ENCODE results near the gene IGSF9.

IGSF9 gene

DNA sequence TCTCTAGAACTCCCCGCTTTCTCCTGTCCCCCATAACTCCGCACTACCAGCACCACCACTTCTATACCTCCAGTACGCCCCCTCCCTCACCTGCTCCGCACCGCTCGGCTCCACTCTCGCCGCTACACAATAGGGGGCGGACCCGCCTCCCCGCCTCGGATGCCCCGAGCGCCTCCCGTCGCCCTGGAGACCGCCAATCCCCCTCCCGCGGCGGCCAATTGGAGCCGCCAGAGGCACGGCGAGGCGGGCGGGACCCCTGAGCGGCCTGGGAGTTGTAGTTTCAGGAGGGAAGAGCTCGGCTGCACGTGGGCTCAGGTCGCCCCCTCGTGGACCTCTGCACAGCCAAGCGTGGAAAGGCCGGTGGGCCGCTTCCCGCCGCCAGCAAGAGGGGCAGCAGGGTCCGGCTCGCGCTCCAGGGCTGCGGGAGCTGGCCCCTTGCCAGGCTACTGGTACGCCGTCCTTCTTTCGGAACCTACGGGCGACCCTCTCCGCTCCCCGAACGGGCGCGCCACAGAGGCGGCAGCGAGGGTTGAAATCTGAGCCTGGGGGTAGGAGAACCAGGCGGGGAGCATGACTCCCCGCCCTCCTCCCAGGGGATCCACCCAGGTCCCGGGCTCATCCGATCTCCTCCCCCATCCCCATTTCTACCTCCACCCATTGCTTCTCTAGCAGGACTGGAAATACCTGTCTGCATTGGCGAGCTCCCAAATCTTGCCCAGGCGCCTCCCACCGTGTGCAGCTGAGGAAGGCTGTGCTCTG lies at the start of gene IGSF9:
Gene IGSF9, minus strand, starts transcription at position 131 of the 759 bp plus-strand sequence. CDS start 2,159 bp downstream, outside the sequence.
- peak; percentile 86 for DNase-seq

DNA sequence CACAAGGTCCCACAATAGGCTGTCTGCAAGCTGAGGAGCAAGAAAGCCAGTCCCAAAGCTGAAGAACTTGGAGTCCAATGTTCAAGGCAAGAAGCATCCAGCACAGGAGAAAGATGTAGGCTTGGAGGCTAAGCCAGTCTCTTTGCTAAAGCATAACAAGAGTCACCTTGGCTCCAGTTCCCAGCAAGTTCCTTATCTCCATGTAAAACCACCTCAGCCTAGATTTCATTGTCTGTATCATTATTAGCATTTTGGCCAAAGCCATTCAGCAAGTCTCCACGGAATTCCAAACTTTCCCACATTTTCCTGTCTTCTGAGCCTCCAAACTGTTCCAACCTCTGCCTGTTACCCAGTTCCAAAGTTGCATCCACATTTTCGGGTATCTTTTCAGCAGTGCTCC lies 49.5 kb upstream of the IGSF9 start:
- DNase-seq: no peak

GRCh38 chr1:159993911-159994310 lies 48.5 kb upstream of the IGSF9 start:
- no peak for DNase-seq

DNA sequence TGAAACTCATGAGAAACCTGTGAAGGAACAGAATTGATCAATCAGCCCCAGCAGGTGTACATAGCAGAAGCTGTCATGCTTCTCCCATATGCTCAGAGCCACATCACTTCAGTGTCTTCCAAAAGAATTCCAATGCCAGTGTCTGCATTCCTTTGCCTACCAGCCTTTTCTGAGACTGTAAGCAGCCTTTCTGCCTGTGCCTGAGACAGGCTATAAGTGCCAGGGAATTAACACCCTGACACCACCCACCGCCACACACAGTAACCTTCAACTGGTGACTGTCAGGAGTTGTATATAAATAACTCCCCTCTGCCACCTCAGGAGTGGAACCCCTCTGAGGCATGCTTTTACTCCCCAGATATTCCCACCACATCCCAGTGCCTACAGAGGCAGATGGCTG lies 46.7 kb upstream of the IGSF9 start:
- no peak for DNase-seq

DNA sequence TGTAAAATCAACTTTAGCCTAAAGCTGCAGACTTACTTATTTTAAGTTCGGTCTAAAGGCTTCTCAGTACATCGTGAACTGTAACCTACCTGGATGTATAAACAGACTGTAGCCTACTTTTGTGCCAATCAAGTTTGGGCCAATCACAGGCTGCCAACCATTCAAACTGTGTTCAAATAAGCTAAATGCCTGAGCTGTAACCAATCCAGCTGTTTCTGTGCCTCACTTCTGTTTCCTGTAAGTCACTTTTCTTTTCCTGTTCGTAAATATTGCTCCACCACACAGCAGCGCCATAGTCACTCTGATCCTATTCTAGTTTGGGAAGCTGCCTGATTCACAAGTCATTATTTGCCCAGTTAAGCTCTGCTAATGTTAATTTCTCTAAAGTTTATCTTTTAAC lies 46.1 kb upstream of the IGSF9 start:
- no peak for DNase-seq

- no peak for DNase-seq
Measured at GRCh38 chr1:159990005-159990404, 44.6 kb upstream of the IGSF9 start.

GRCh38 chr1:159989581-159989980 lies 44.2 kb upstream of the IGSF9 start:
- no peak for DNase-seq

- no peak for DNase-seq
Measured at GRCh38 chr1:159988006-159988405, 42.6 kb upstream of the IGSF9 start.

- DNase-seq: no peak
Measured at GRCh38 chr1:159987186-159987585, 41.8 kb upstream of the IGSF9 start.

DNA sequence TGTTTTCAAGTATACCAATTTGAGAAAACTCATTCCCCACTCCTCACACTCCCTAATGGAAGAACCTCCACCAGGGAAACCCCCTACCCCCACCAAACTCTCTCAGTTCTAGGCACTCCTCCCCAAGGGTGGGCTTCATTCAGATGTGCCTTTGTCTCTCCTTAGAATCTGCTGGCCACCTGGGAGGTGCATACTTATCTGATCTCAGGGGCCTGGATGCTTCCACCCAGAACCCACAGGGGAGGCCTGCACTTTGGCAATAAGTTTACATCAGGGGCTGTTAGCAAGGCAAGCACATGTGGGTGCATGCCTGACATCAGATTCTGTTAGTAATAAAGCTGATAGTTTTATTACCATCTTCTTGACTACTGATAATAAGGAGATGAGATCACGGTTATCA lies 41.1 kb upstream of the IGSF9 start:
- no peak for DNase-seq

DNA sequence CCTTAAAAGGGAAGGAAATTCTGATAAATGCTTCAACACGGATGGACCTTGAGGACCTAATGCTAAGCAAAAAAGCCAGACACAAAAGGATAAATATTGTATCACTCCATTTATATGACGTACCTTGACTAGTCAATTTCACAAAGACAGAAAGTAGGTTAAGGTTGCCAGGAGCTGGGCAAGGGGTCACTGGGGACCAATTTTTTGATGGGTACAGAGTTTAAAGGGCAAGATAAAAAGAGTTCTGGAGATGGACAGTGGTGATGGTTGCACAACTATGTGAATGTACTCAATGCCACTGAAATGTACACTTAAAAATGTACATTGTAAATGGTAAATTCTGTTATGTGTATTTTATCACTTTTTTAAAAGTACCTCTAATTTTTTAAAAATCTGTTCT lies 40.7 kb upstream of the IGSF9 start:
- no peak for DNase-seq

DNA sequence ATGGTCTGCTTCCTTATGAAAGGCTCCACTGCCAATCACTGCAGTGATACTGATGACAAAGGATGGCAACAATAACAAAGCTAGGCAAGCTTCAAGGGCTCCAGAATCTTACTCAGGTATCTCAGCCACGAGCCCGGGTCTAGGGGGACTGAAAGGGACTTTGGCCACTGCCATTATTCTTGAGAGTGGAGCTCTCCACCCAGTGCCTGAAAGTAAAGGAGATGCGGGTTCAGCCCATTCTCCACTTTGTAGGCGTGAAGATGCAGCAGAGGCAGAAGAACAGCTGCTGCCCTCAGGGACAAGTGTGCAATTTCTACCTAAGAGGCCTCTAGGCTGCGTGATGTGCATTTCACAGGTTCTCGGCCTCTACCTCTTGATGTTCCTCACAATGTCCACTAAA lies 40.1 kb upstream of the IGSF9 start:
- no peak for DNase-seq

DNA sequence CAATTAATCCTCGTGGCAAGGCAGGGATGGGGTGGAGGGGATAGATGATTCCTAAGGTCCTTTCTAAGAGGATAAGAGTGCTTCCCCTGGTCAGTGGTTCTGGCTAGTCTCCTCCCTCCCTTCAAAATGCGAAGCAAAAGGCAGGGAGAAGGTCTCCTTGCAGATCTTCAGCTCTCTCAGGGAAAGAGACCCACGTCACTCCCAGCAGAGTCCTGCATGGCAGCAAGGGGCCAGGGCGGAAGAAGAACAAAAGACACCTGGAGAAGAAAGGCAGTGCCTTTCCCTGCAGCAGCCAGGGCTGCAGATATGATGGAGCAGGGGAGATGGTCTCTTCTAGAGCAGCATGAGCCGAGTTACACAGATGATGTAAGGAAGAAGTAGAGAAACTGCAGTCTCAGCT lies 38.3 kb upstream of the IGSF9 start:
- DNase-seq: no peak

DNA sequence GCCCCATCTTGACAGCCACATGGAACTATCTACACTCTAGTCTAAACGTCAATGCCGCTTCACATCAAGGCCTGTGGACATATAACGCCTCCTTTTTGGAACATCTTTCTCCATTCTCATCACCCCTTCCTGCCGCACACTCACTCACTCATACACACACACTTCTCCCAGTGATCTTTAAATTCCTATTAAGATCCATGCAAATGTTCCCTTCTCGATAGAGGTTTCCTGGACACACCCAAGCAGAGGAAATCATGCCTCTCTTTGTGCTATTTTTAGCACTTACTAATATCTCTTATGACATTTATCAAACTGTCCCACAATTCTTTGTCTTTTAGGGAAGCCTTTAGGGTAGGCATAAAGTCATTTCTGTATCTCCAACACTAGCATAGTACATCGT lies 36.9 kb upstream of the IGSF9 start:
- no peak for DNase-seq

GRCh38 chr1:159981351-159982055 lies 36.1 kb upstream of the IGSF9 start:
- no peak for DNase-seq

DNA sequence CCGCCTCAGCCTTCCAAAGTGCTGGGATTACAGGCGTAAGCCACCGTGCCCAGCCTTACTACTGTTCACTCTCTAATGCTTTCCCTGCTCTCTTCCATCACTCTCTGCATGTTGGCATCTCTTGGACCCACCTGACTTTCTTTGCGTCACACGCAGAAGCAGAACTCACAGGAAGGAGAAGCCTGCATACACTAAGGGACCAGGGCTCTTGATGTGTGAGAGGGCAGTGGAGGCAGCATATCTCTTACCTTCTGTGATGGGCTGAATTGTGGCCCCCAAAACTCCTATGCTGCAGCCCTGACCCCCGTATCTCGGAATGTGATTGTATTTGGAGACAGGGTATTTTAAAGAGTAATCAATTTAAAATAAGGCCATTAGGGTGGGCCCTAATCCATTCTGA lies 35.4 kb upstream of the IGSF9 start:
- no peak for DNase-seq

DNA sequence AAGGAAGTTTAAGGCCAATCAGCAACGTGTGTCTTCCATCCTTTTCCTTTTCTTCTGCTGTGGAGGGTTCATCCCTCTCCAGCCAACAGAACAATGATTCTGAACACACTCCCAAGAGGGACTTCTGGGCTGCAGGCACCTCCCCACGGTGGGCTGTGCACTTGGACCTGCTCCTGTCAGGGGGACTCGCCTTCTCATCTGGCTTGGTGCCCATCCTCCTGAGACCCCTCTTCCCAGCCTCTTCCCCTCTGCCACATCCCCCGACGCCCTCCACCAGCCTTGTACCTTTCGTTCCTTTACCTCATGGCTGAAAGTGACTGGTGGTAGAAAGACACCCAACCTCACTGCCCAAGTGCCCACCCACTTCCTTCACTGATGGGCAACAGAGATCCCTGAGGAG lies 34.7 kb upstream of the IGSF9 start:
- DNase-seq: no peak

DNA sequence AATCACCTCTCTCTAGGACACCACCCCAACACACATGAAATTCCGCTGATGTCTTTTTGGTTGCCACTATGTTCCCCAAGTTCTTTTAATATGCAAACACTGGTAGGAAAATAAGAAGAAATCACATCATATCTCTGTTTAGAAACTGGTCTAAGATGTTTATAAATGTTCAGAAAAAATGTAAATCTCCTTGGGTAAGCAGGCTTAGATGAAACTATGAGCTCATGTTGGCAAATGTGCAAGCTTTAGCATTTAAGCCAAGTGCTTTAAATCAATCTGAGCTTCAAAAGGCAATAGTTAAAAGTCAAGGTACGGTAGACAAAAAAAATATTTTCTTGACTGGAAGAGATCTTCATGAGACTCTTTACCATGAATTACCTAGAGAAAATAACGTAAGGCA lies 33.8 kb upstream of the IGSF9 start:
- DNase-seq: no peak

DNA sequence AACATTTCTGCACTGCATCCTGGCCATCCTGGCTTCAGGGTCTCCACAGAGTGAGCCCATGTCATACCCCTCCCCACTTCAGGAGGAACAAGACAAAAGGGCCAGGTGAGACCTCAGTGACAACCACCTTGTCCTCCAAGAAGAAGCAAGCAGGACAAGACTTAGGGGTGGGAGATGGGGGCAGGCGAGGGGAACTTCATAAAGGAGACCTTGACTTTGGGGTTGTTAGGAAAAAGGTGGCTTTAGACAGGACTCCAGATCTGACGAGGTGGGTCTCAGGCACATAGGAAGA lies 32.6 kb upstream of the IGSF9 start:
- DNase-seq: no peak

DNA sequence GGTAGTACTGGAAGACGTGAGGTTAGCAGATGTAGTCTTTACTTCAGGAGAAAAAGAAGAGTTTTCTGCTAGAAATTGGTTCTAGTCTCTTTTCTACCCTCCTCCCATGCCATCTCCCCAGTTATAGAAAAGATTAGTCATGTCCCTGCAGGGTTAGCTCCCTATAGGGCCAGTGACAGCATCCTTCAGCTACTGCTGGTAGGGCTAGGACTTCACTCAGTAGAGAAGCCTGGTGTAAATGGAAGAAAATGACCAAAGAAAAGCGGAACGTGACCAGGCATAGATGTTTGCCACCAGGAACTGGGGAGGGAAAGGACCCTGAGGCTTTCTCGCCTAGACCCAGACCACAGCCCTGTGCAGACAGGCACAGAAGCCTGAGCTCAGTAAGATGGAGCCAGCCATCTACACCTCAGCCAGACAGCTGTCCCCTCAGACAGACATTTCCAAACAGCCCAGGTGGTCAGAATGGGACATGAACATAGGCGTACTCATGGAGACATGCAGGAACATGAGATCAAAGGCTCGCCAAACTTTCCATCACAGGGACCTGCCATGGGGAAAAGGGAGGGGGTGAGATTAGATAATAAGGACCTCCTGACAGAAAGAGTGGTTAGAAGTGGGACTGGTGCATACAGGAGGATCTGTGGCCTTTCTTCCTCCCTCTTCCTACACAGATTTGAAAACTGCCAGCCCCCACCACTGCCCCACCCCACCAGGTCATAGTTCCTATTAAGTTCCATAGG lies 32.1 kb upstream of the IGSF9 start:
- DNase-seq: no peak

GRCh38 chr1:159974350-159974965 lies 29.0 kb upstream of the IGSF9 start:
- DNase-seq: no peak

DNA sequence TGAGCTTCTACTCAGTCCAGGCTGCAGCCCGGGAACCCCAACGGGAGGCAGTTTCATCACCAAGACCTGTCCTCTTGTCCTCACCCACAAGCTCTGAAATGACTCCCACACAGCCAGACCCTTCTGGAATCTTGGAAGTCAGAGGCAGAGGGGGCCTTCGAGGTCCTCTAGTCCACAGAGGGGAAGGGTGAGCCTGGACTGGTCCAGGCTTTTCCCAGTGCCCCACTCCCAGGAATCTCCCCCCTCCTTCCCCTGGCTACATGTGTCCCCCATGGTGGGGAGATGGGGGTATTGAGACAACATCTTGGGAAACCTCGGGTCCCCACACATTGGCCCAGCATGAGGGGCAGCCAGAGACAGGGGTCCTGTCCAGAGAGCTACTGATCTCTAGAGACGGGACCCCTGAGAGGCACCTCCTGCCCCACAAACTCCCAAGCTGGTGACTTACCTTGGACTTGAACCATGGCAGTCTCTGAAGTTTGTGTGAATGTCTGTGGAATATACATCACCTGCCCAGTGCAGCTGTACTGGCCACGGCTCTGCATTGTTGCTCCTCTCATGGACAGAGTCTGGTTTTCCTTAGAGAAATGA lies 28.0 kb upstream of the IGSF9 start:
- no peak for DNase-seq

DNA sequence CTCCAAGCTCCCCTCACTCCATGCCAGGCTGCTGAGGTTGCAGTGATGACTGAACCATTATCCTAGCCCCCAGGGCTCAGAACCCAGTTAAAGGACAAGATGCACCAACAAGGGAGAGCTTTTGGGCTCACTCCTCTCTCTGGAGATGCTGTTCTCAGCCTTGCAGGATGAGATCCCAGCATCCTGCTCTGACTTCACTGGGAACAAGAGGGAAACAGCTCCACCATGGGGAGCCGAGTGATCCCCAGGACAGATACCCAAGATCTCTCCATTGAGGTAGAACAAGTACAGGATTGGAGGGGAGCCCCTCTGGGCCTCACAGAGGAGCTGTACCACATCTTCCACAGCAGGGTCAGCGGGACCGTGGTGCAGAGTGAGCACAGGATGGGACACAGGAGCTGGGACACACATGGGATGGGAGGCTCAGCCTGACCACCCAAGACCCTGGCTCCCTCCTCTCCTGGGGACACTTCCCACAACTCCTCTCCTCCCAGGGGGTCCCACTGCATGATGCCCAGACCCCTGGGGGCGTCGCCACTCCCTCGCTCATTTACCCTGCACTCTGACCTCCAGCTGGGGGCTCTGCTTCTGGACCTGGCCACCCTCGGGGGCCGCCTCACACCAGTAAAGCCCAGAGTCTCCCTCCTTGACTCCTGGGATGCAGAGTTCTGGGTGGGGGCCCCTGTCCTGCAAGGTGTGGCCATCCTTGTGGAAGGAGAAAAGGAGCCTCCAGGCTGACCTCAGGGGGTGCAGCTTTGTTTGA lies 27.2 kb upstream of the IGSF9 start:
- DNase-seq: no peak

Measured in activated CD8-positive, alpha-beta memory T cell treated with anti-CD3 and anti-CD28 coated beads, Interleukin-2, amount 50 U/mL, for 48 hours (primary cell).